ENCODE measurements around the gene FHIT. TPM values are rescaled to one million over a fixed set of nuclear protein-coding genes. Genes with fewer than 3 reads are reported as not detected.

FHIT gene
- total RNA-seq, 1 experiment from 2014 or later = 2.1 TPM

GRCh38 chr3:59774634-59775033, 1476.6 kb downstream of the FHIT start:
- DNase-seq (ENCODE audit: extremely low read depth, low read depth) = no peak

- no peak for DNase-seq (ENCODE audit: extremely low read depth, low read depth)
Measured at GRCh38 chr3:59774000-59774399, 1477.3 kb downstream of the FHIT start.

- DNase-seq (ENCODE audit: extremely low read depth, low read depth) = no peak
Measured at GRCh38 chr3:59772416-59773408, 1478.5 kb downstream of the FHIT start.

- DNase-seq (ENCODE audit: extremely low read depth, low read depth) = peak; percentile 31
Measured at GRCh38 chr3:59771768-59772181, 1479.5 kb downstream of the FHIT start.

- no peak for DNase-seq (ENCODE audit: extremely low read depth, low read depth)
Measured at GRCh38 chr3:59769127-59769750, 1482.0 kb downstream of the FHIT start.

GRCh38 chr3:59766200-59766872, 1484.9 kb downstream of the FHIT start:
- no peak for DNase-seq (ENCODE audit: extremely low read depth, low read depth)

- DNase-seq (ENCODE audit: extremely low read depth, low read depth) = no peak
Measured at GRCh38 chr3:59764171-59764570, 1487.1 kb downstream of the FHIT start.

GRCh38 chr3:59762941-59763340, 1488.3 kb downstream of the FHIT start:
- DNase-seq (ENCODE audit: extremely low read depth, low read depth) = no peak

- no peak for DNase-seq (ENCODE audit: extremely low read depth, low read depth)
Measured at GRCh38 chr3:59759298-59760031, 1491.8 kb downstream of the FHIT start.

GRCh38 chr3:59758672-59759071, 1492.6 kb downstream of the FHIT start:
- no peak for DNase-seq (ENCODE audit: extremely low read depth, low read depth)

GRCh38 chr3:59756934-59757333, 1494.3 kb downstream of the FHIT start:
- no peak for DNase-seq (ENCODE audit: extremely low read depth, low read depth)

- DNase-seq (ENCODE audit: extremely low read depth, low read depth) = no peak
Measured at GRCh38 chr3:59754456-59755129, 1496.7 kb downstream of the FHIT start.

GRCh38 chr3:59753808-59754450, 1497.3 kb downstream of the FHIT start:
- no peak for DNase-seq (ENCODE audit: extremely low read depth, low read depth)

- DNase-seq (ENCODE audit: extremely low read depth, low read depth) = no peak
Measured at GRCh38 chr3:59752925-59753324, 1498.3 kb downstream of the FHIT start.

GRCh38 chr3:59751606-59752005, 1499.6 kb downstream of the FHIT start:
- no peak for DNase-seq (ENCODE audit: extremely low read depth, low read depth)

- no peak for DNase-seq (ENCODE audit: extremely low read depth, low read depth)
Measured at GRCh38 chr3:59750391-59750790, 1500.9 kb downstream of the FHIT start.

GRCh38 chr3:59749291-59749690, 1502.0 kb downstream of the FHIT start:
- no peak for DNase-seq (ENCODE audit: extremely low read depth, low read depth)

- no peak for DNase-seq (ENCODE audit: extremely low read depth, low read depth)
Measured at GRCh38 chr3:59746585-59746984, 1504.7 kb downstream of the FHIT start.

GRCh38 chr3:59737241-59737640, 1514.0 kb downstream of the FHIT start:
- DNase-seq (ENCODE audit: extremely low read depth, low read depth) = no peak

- DNase-seq (ENCODE audit: extremely low read depth, low read depth) = no peak
Measured at GRCh38 chr3:59734061-59734460, 1517.2 kb downstream of the FHIT start.

All from NCI-H460 (cell line).